Loucy (cell line): ENCODE results near the gene TRMT44.

ENCODE experiments used
- CTCF ChIP-seq: fragments of 200-600 bp; sonication (generic); conservative IDR thresholded peaks from 2 replicates; pipeline ENCODE4 v1.5.1; 2014; ENCODE audit warnings: mild to moderate bottlenecking, antibody characterized with exemption, low read length
- EZH2phosphoT487 ChIP-seq: fragments of 200-600 bp; IDR thresholded peaks from 2 replicates; pipeline ENCODE4 v1.6.1; 2018; ENCODE audit warnings: antibody characterized with exemption, mild to moderate bottlenecking, moderate library complexity, borderline replicate concordance

DNA sequence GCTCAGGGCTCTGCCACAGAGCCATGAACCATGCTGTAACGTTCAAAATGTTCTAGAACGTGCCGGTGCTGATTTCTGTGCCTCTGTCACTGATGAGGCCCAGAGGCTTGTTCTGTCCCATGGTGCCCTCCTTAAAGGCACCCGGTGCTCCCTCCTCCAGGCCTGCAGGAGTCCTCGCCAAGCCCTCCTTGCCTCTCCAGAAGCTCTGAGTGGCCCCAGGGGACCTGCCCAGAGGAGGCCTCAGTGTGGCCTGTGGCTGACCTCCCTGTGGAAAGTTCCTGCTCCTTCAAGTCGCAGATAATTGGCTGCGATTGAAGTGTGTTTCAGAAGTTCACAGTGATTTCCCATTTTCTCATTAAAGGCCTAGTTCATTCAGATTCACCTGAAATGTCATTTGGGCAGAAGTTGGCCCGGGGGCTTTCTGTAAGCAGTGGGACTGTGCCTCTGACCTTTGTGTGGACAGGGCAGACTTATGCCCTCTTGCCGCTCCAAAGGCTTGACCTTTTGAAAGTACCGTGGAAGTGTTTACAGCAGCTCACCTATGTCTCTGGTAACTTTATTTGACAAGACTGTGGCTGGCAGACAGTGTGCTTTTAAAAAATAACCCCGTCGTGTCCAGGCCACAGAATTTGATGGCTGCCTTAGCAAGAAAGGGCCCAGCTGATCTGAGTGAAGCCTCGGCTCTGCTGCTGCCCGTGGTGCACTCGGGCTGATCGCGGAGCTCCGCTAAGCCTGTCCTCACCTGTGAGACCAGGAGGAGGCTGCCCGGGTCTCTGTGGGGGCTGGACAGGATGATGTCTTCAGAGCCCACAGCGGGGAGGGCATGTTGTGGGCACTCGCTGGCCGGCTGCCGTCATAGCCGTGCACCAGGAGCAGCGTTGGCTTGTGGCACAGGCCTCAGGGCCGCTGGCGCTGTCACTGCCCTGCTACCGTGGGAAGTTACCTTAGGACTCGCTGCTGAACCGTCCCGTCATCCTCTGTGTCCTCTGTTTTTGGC is 25.3 kb downstream of the TRMT44 start:
- TF ChIP-seq CTCF (no peak), EZH2phosphoT487 (no peak)
